HG03139 (cell line): ENCODE results near the gene LRRC75A.

Source experiments
- ATAC-seq: cut with Tn5 transposase; IDR thresholded peaks from one replicate; pipeline ENCODE4 v1.9.1; 2021; ENCODE audit not compliant: unreplicated experiment

Gene LRRC75A

DNA sequence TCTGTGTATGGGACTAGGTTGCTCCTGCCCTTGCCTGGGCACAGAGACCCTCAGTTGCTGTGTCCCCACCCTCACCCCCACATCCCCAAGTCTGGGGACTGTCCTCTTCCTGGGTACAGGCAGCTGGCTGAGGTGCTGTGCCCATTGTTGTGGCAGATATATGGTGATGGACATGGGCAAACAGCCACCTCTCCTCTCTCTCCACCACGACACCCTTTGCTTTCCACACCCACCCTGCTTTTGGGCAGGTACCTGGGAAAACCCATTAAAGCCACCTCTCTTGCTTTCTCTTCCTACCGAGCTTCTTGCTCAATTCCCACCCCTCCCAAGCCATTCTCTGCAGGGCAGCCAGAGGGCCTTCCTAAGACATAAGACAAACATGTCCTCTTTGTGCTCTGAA, 54.9 kb downstream of the LRRC75A start:
- no peak for ATAC-seq

DNA sequence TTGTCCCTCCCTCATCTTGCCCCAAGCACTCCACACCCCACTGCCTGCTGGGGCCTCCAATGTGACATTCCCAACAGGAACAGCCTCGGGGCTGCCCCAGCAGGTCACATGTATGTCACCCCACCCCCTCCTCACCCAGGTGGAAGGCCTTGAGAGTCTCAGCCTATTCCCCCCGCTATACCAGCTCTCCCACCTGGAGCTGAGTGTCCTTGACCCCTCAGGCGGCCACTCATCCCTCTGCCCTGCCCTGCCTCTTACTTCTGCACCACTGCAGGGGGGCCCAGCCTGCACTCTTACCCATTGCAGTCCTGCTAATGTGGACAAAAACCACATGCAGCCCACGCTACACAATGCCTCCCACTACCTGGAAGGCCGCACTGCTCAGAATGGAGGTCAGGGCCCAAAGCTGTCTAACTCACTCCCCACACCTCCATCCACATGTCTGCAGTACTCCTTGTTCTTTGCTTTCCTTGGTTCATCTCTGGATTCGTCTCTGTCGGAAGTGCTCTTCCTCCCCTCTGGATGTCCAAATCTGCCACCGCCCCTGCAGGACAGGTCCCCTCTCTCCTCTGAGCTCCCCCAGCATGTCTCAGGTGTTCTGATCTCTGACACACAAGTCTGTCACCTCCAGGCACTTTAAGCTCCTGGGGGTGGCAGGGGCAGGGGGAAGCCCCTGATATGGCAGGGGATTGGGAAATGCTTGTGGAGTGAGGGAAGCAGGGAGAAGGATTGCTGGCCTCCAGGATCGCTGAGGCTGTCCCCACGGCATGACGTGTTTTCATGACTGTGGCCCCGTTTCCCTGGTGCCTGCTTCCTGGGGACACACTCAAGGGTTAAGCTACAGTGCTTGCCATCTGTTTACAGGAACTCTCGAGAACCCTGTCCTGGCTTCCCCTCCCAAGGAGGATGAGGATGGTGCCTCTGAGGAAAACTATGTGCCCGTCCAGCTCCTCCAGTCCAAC, 55.8 kb downstream of the LRRC75A start:
- no peak for ATAC-seq

DNA sequence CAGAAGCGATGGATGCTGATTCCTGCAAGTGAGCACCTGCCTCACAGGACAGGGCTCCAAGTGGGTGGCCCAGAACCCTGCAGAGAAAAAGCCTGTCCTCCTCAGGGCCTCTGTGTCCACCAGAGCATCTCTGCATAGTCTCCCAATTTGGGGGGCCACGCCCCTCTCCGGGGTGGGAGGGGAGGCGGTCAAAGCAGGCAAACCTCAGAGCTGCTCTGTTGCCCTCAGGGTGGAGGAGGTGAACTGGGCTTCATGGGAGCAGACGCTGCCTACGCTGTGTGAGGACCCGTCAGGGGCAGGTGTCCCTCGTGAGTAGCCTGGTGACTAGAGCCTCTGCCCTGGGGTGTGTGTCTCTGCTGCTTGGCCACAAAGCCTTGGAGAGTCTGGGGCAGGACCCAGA, 57.3 kb downstream of the LRRC75A start:
- no peak for ATAC-seq

DNA sequence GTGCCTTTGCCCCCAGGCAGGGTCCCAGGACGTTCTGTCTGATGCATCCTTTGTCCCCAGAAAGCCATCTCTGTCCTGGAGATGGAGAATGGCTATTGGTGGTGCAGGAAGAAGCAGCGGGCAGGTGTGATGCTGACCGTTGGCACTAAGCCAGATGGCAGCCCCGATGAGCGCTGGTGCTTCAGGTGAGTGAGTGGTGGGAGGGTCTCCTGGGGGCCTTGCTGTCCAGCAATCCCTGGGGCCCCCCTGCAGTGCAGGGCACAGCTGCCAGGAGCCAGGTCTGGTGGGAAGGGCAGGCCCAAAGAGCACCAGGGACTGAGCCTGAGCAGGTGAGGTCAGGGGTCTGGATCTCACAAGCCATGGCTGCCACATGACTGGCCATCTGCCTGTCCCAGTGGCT, 58.5 kb downstream of the LRRC75A start:
- ATAC-seq = no peak

DNA sequence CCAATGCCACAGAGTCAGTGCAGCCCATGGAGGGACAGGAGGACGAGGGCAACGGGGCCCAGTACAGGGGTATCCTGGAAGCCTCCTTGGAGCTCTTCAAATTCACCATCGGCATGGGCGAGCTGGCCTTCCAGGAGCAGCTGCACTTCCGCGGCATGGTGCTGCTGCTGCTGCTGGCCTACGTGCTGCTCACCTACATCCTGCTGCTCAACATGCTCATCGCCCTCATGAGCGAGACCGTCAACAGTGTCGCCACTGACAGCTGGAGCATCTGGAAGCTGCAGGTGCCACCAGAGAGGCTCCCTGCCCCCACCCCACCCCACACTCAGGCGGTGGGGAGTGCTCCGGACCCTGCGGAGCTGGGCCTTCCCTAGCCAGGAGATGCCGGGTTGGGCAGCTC, 60.0 kb downstream of the LRRC75A start:
- no peak for ATAC-seq

DNA sequence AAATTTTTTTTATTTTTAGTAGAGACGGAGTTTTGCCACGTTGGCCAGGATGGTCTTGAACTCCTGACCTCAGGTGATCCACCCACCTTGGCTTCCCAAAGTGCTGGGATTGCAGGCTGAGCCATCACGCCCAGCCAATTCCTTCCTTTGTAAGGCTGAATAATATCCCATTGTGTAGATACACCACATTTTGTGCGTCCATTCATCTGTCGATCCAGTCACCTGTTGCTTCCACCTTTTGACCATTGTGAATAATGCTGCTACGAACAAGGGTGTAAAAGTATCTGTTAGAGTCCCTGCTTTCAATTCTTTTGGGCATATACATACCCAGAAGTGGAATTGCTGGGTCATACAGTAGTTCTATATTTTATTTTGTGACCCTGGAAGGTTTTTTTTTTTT, 61.3 kb downstream of the LRRC75A start:
- ATAC-seq = no peak

DNA sequence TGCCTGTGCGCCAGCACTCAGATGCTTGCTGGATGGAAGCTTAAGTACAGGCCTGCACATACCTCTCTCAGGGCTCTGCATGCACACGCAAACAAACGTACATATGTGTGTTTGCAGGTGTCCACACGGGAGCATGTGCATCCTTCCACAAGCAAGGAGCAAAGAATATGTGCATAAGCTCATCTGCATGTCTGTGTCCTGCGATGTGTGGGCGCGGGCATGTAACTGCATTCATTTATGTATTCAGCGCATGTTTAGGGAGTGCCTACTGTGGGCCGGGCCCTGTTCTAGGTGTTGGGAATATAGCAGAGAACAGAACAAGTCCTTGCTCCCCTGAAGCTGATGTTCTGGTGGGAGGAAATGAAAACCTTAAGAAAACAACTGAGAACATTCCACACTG, 62.9 kb downstream of the LRRC75A start:
- ATAC-seq = no peak

DNA sequence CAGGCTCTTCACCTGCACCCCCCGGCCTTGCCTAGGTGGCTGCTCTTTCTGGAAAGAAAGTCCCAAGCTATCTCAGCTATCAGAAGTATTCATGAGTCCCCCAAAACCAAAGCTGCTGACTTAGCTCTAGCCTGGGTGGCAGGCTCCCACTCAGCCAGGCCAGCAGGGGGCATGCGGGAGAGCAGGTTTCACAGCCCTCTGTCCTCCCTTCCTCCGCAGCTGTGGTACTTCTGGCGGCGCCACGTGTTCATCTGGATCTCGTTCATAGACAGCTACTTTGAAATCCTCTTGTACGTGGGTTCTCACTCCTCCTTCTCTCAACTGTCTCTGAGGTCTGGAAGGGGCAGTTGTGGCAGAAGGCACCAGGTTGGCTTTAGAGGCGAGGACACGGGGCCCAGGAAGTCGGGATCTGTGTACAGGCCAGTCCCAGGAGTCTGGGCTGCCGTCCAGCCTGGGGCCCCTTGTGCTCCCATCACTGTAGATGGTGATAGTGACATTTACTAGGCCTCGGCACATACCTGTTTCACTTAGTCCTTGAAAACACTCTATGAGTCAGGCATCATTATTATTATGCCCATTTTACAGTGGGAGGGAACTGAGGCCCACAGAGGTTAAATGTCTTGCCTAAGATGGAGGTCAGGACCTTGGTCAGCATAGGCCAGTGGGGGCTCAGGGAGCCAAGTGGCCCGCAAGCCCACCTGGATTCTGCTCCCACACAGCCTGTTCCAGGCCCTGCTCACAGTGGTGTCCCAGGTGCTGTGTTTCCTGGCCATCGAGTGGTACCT, 63.7 kb downstream of the LRRC75A start:
- ATAC-seq = no peak

DNA sequence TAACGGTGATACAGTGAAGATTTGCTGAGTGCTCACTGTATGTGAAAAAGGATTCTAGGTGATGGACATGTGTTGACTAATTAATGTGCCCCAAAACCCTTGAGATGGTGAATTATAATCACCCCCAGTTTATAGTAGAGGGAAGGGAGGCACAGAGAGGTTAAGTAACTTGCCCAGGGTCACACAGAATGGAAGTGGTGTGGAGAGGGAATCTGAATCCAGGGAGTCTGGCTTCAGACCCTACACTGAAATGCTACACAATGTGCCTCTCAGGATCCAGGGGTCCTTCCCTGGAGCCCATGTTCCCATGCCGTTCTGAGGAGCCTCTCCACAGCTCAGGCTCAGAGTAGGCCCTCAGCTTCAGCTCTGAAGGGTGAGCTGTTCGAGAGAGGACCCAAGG, 65.0 kb downstream of the LRRC75A start:
- no peak for ATAC-seq

DNA sequence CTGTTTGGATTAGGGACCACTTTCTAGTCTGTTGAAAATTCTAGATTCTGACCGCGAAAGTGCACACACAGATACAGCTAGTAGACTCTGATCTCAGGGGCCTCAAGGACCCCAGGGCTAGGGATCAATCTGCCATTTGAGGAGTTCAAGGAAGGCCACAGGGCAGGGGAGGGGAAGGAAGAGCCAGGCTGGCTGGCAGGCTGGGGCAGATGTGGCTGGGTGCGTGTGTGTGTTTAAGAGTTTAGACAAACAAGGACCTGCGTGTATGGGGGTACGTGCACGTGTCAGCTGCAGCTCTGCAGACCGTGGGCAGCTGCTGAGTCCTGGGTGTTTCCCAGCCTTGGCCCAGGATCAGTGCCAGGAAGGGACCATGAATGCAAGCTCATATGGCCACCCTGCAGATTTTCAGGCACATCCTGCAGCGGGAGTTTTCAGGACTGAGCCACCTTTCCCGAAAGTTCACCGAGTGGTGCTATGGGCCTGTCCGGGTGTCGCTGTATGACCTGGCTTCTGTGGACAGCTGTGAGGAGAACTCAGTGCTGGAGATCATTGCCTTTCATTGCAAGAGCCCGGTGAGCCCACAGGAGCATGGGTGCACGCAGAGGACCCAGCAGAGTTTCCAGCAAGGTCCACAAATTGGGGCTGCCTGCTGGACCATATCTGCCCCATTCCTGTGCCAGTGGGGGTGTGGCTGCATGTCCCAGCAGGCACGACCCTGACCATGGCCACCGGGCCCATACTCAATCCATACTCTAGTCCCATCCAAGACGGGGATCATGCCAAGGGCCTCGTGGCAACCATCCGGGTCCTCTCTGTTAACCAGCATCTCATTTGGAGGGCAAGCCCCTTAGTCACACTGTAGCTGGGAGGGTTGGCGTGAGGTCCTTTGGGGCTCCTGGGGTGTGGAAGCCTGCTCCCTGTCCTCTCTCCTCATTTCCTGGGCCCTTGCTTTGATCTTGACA, 66.0 kb downstream of the LRRC75A start:
- ATAC-seq = no peak

DNA sequence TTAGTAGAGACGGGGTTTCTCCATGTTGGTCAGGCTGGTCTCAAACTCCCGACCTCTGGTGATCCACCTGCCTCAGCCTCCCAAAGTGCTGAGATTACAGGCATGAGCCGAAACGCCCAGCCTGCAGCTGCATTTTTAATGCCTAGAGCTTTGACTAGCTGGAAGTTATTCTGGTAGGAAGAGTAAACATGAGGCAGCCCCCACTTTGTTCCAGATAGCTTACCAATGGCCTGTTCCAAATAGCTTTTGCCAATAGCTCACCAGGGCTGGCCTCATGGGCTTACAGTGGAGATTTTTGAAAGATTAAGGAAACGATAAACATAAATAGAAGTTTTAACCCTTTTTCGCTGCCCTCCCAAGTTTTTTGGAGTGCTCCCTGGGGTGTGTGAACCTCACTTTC, 66.8 kb downstream of the LRRC75A start:
- ATAC-seq = no peak

DNA sequence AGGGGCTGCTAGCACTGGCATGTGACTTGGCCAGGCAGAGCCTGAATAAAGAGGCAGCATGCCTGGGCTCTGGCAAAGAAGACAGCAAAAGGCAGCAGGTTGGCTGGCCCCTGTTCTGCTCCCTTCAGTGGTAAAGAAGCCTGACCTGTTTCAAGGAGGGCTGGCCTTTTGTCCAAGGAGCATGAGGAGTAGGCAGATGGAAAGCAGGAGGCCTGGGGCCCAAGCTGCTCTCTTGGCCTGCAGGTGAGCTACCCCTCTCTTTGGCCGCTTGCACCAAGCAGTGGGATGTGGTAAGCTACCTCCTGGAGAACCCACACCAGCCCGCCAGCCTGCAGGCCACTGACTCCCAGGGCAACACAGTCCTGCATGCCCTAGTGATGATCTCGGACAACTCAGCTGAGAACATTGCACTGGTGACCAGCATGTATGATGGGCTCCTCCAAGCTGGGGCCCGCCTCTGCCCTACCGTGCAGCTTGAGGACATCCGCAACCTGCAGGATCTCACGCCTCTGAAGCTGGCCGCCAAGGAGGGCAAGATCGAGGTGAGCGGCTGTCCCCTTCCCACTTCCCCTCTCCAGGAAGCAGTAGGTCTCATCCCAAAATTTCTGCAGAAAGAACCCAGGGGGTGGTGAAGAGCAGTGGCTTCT, 68.6 kb downstream of the LRRC75A start:
- ATAC-seq = no peak

DNA sequence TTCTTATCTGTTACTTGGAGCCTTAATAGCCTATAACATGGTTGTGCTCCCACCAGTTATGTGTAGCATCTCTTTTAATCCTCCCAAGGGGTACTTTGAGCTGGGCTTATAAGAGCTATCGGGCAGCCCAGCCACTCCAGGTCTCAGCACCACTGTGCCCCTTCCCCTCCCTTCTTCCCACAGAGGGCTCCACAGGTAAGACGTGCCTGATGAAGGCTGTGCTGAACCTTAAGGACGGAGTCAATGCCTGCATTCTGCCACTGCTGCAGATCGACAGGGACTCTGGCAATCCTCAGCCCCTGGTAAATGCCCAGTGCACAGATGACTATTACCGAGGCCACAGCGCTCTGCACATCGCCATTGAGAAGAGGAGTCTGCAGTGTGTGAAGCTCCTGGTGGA, 69.6 kb downstream of the LRRC75A start:
- no peak for ATAC-seq

DNA sequence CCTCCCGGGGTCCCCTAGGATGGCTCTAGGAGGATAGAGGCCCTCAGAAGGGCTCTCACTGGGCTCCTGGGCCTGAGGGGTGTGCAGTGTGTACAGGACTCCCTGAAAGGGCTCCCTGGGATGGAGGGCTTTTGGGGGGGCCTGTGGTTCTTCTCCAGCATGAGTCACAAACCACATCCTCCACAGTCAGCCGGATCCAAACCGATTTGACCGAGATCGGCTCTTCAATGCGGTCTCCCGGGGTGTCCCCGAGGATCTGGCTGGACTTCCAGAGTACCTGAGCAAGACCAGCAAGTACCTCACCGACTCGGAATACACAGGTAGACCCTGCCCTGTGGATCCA, 72.1 kb downstream of the LRRC75A start:
- no peak for ATAC-seq

DNA sequence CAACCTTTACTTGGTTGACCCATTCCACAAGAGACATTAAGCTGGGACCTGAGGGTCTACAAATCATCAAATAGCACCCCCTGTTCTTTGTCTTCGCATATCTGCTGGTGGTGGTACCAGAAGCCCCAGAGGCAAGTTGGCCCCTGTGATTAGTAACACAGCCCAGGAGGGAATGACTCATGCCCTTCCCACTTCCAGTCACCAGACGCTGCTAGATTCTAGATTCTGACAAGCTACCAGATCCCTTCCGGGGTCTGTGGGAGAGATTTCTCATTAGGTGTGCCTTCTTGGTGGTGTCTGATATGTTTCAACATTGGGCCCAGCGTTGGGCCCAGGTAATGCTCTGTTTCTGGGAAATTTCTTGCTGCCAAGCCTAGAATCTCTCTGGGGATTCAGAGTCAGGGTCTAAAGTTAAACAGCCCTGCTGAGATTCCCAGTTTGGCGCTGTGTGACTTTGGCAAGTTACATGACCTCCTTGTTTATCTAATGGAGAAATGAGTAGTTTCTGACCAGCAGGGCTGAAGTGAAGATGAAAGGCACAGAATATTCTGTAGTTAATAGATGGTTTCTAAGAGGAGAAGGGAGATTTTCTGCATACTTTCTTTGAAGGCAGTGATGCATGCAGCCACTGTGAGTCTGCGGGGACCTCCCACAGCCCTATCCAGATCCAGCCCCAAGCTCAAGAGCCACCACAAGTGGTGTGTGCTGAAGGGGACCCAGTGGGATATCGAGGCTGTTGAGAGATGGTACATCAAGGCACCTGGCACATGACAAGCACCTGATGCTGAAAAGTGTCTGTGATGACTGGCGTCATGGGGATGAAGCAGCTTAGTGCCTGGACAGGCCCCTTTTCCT, 72.7 kb downstream of the LRRC75A start:
- no peak for ATAC-seq

DNA sequence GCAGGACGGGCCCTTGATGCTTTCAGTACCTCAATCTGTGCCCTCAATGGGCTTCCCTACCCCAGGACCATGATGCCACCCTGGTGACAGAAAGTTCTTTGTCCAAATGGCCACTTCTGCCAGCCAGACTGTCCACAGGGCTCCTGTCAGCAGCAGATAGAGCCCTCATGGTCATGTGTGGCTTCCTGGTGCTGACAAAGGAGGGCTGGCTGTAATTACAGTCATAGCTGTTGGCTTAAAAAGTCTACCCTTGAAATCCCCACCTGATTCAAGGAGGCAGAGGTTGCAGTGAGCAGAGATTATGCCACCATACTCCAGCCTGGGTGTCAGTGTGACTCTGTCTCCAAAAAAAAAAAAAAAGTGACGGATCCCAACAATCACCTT, 73.3 kb downstream of the LRRC75A start:
- ATAC-seq = no peak

DNA sequence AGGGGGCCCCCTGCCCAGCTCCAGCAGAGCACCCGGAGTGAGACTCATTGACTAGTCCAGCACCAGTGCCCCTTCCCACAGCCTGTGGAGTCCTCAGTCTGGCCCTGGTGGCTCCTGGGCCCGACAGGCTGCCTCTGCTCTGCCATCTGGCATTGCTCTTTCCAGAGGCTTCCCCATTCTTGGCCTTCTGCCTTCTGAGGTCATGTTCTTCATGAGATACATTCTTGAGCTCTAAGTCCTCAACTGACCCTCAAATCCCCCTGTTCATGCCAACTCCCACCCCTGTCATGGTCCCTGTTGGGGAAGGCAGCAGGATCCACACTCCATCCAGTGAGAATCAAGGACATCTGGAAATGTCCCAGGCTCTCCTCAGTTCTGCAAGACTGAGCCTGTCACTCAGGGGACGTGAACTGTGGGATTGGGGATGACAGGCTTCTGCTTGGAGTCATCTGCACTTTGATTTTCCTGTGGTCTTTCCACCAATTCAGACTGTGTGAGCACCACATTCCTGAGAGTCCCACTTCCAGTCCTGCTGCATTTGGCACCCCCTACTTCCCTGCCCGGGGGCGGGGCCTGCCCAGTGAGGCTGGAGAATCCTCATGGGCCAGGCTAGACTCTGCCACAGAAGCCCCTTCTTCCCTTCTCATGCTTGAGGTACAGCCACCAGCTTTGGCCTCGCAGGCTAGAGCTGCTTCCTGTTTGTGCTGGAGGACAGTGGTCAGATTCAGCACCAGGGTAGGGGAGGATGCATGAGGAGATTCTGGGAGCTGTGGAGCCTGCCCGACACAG, 73.9 kb downstream of the LRRC75A start:
- no peak for ATAC-seq

DNA sequence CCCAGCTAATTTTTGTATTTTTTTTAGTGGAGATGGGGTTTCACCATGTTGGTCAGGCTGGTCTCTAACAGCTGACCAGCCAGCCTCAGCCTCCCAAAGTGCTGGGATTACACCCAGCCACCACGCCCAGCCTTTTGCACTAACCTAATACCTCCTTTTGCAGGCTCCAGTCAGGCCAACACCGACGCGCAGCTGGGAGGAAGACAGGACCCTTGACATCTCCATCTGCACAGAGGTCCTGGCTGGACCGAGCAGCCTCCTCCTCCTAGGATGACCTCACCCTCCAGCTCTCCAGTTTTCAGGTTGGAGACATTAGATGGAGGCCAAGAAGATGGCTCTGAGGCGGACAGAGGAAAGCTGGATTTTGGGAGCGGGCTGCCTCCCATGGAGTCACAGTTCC, 74.6 kb downstream of the LRRC75A start:
- no peak for ATAC-seq
